Epithelial cell of proximal tubule (primary cell): Measurements from ENCODE around the gene PIGM. TPM values are rescaled to one million over a fixed set of nuclear protein-coding genes. Genes with fewer than 3 reads are reported as not detected.

ENCODE experiments used
- DNase-seq: peaks from one replicate; pipeline ENCODE4 v3.0.0-alpha.2; 2011; ENCODE audit warnings: low read depth
- H3K4me3 ChIP-seq: 2 replicates; pipeline ENCODE4 v1.5.1; 2011; ENCODE audit warnings: low read depth, mild to moderate bottlenecking, low read length
- total RNA-seq: library from RNA; depleted of rRNA; stranded (reverse); fragments of >200 nt; gene quantifications from 2 replicates; pipeline ENCODE4 v1.2.3, GENCODE V29; 2015
- TF ChIP-seq, protein P1 (sequence below): conservative IDR thresholded peaks from 2 replicates; pipeline ENCODE4 v1.5.1; 2012; ENCODE audit warnings: low read depth, mild to moderate bottlenecking, low read length

Gene PIGM
- total RNA-seq, 1 donor from 2014 or later, result 2.2 TPM

DNA sequence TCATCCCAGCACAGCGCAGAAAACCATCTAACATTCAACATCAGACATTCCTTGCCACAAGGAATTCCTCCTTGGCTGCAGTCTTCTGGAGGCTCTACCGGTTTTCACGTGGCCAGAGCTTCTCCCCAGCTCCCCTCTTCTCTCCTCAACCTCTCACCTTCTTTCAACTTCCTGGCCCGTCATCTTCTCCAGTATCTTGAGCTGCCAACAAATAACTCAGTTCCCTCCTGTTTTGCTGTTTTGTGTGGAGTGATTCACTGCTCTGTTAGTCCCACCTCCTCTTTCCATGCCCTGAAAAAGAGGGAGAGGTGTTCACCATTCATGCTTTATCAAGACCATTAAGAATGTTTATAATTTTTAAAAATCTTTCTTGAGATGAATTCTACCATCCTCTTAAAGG lies 32.6 kb downstream of the PIGM start:
- TF ChIP-seq, protein P1, sequence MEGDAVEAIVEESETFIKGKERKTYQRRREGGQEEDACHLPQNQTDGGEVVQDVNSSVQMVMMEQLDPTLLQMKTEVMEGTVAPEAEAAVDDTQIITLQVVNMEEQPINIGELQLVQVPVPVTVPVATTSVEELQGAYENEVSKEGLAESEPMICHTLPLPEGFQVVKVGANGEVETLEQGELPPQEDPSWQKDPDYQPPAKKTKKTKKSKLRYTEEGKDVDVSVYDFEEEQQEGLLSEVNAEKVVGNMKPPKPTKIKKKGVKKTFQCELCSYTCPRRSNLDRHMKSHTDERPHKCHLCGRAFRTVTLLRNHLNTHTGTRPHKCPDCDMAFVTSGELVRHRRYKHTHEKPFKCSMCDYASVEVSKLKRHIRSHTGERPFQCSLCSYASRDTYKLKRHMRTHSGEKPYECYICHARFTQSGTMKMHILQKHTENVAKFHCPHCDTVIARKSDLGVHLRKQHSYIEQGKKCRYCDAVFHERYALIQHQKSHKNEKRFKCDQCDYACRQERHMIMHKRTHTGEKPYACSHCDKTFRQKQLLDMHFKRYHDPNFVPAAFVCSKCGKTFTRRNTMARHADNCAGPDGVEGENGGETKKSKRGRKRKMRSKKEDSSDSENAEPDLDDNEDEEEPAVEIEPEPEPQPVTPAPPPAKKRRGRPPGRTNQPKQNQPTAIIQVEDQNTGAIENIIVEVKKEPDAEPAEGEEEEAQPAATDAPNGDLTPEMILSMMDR, result no peak
- H3K4me3 ChIP-seq, result no peak overlapping the region
- DNase-seq, result no peak

DNA sequence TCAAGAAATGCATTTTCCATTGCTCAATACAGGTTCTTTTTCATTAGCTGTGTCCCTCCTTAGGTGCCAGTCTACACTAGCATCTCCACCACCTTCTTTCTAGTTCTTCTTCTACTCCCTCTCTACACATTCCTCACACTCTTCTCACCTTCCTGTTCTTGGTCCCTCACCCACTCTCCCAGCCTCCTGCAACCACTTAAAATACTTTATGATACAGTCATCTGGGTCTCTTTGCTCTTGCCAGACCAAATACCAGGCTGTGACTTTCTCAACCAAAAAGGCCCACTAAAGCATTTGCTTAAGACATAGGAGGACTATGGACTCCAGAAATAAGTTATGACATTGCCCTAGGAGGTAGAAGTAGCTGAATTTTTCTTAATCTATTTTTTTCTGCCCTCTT lies 35.1 kb downstream of the PIGM start:
- peak; percentile 19 for DNase-seq
- TF ChIP-seq, protein P1, result no peak
- H3K4me3 ChIP-seq, result no peak overlapping the region

DNA sequence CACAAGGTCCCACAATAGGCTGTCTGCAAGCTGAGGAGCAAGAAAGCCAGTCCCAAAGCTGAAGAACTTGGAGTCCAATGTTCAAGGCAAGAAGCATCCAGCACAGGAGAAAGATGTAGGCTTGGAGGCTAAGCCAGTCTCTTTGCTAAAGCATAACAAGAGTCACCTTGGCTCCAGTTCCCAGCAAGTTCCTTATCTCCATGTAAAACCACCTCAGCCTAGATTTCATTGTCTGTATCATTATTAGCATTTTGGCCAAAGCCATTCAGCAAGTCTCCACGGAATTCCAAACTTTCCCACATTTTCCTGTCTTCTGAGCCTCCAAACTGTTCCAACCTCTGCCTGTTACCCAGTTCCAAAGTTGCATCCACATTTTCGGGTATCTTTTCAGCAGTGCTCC lies 36.9 kb downstream of the PIGM start:
- no peak for DNase-seq
- TF ChIP-seq, protein P1, result no peak
- no peak overlapping the region for H3K4me3 ChIP-seq

DNA sequence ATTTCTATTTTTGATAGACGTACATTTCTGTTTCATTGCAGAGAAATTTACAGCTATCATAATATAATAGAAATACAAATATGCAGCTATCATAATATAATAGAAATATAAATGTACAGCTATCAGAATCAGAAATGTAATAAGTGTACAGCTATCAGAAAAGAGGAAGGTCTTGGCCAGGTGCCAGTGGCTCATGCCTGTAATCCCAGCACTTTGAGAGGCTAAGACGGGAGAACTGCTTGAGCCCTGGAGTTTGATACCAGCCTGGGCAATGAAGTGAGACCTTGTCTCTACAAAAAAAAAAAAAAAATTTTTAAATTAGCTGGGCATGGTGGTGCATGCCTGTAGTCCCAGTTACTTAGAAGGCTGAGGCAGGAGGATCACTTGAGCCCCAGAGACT lies 37.9 kb downstream of the PIGM start:
- TF ChIP-seq, protein P1, result no peak
- DNase-seq, result no peak
- H3K4me3 ChIP-seq, result no peak overlapping the region

DNA sequence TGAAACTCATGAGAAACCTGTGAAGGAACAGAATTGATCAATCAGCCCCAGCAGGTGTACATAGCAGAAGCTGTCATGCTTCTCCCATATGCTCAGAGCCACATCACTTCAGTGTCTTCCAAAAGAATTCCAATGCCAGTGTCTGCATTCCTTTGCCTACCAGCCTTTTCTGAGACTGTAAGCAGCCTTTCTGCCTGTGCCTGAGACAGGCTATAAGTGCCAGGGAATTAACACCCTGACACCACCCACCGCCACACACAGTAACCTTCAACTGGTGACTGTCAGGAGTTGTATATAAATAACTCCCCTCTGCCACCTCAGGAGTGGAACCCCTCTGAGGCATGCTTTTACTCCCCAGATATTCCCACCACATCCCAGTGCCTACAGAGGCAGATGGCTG lies 39.6 kb downstream of the PIGM start:
- TF ChIP-seq, protein P1, result no peak
- DNase-seq, result no peak
- H3K4me3 ChIP-seq, result no peak overlapping the region

DNA sequence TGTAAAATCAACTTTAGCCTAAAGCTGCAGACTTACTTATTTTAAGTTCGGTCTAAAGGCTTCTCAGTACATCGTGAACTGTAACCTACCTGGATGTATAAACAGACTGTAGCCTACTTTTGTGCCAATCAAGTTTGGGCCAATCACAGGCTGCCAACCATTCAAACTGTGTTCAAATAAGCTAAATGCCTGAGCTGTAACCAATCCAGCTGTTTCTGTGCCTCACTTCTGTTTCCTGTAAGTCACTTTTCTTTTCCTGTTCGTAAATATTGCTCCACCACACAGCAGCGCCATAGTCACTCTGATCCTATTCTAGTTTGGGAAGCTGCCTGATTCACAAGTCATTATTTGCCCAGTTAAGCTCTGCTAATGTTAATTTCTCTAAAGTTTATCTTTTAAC lies 40.3 kb downstream of the PIGM start:
- H3K4me3 ChIP-seq, result no peak overlapping the region
- DNase-seq, result no peak
- TF ChIP-seq, protein P1, result no peak

DNA sequence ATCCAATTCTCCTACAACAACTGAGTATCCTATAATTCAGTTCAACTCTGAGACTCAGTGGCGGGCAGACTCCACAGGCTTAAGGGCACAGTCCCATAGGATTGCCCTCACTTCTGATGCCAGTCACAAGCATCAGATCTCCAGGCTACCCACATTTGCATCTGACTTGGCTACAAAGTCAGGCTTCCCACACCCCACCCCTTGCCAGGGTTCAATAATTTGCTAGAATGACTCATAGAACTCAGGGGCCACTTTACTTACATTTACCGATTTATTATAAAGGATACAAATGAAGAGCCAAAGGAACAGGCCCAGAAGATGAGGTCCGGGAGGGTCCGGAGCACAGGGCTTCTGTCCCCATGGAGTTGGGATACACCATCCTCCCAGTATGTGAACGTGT lies 41.8 kb downstream of the PIGM start:
- TF ChIP-seq, protein P1, result no peak
- no peak for DNase-seq
- H3K4me3 ChIP-seq, result no peak overlapping the region
